ENCODE results near the gene IGF2BP3. TPM values are rescaled to one million over a fixed set of nuclear protein-coding genes. Genes with fewer than 3 reads are reported as not detected.
"Not testable (repeated sequence)": the region's sequence is repeated elsewhere in the genome, so short reads cannot be mapped to it uniquely, and the experiment has no call there.

The IGF2BP3 gene
- total and polyA plus RNA-seq, 12 donors, result 0.03 to 67.4 (median 0.68) TPM; not detected in 3

GRCh38 chr7:23415198-23415597 is 55.1 kb downstream of the IGF2BP3 start:
- 94 to 97% (median 96%) methylated on average over 37 of the region's 37 CpGs for whole genome bisulfite sequencing, 4 donors
- H3K4me1 ChIP-seq (replicated peaks in 1 of 2), result no peaks in the 10 kb centered on the region
- DNase-seq, result no peak
- no peak for TF ChIP-seq POLR2A (IDR thresholded peaks at IDR 0.05)
- TF ChIP-seq CTCF (IDR thresholded peaks at IDR 0.05), result no peak
- H3K4me3 ChIP-seq, result no peak overlapping the region
- H3K36me3 ChIP-seq (replicated peaks in 1 of 2), result no peaks in the 10 kb centered on the region
- intact Hi-C loops (cut with DNase I), result no loop called here
- no peaks in the 10 kb centered on the region for H3K27me3 ChIP-seq
- H3K9me3 ChIP-seq (replicated peaks in 1 of 3), result no peaks in the 10 kb centered on the region
- no peak overlapping the region for H3K27ac ChIP-seq

GRCh38 chr7:23410446-23411183 is 59.7 kb downstream of the IGF2BP3 start:
- DNase-seq, result no peak
- H3K4me3 ChIP-seq, result no peak overlapping the region
- WGBS, 4 donors, result 72 to 83% (median 76%) methylated on average over 7 of the region's 7 CpGs
- intact Hi-C loops (cut with DNase I), result no loop called here
- no peaks in the 10 kb centered on the region for H3K36me3 ChIP-seq (replicated peaks in 1 of 2)
- H3K9me3 ChIP-seq (replicated peaks in 1 of 3), result no peaks in the 10 kb centered on the region
- no peaks in the 10 kb centered on the region for H3K27me3 ChIP-seq
- TF ChIP-seq POLR2A (IDR thresholded peaks at IDR 0.05) (no peak), CTCF (IDR thresholded peaks at IDR 0.05) (no peak)
- no peaks in the 10 kb centered on the region for H3K4me1 ChIP-seq (replicated peaks in 1 of 2)
- H3K27ac ChIP-seq, result no peak overlapping the region

- WGBS, 4 donors, result 65 to 89% (median 77%) methylated on average over 2 of the region's 2 CpGs
- H3K36me3 ChIP-seq (replicated peaks in 1 of 2); H3K27me3 ChIP-seq; H3K4me3 ChIP-seq; intact Hi-C loops (cut with DNase I); H3K9me3 ChIP-seq (replicated peaks in 1 of 3); DNase-seq; H3K27ac ChIP-seq; H3K4me1 ChIP-seq (replicated peaks in 1 of 2): not testable (repeated sequence)
Measured at GRCh38 chr7:23406564-23406963, 63.7 kb downstream of the IGF2BP3 start.

GRCh38 chr7:23405240-23405618 is 65.1 kb downstream of the IGF2BP3 start:
- H3K27ac ChIP-seq, result no peak overlapping the region
- peaks cover 3% of the 10 kb centered on the region for H3K27me3 ChIP-seq
- H3K4me3 ChIP-seq, result no peak overlapping the region
- WGBS, 4 donors, result 76 to 92% (median 90%) methylated on average over 3 of the region's 3 CpGs
- no peaks in the 10 kb centered on the region for H3K9me3 ChIP-seq (replicated peaks in 1 of 3)
- TF ChIP-seq CTCF (IDR thresholded peaks at IDR 0.05) (no peak), POLR2A (IDR thresholded peaks at IDR 0.05) (no peak)
- intact Hi-C loops (cut with DNase I), result no loop called here
- no peaks in the 10 kb centered on the region for H3K36me3 ChIP-seq (replicated peaks in 1 of 2)
- DNase-seq, result no peak
- no peaks in the 10 kb centered on the region for H3K4me1 ChIP-seq (replicated peaks in 1 of 2)
